Dendritic cell treated with granulocyte-macrophage colony-stimulating factor and Interleukin-4, amounts not matched to agents 40 ng/mL and 50 ng/mL, for 4 days (primary cell): ENCODE results near the gene IQSEC1.

ENCODE experiments used
- H3K27ac Mint-ChIP-seq: one replicate; pipeline ENCODE4 v1.8.0; 2022; ENCODE audit warnings: mild to moderate bottlenecking, mixed read lengths
- H3K27me3 Mint-ChIP-seq: one replicate; pipeline ENCODE4 v1.8.0; 2022; ENCODE audit warnings: mild to moderate bottlenecking, mixed read lengths
- H3K36me3 Mint-ChIP-seq: one replicate; pipeline ENCODE4 v1.8.0; 2022; ENCODE audit warnings: low read depth, mixed read lengths
- H3K4me1 Mint-ChIP-seq: one replicate; pipeline ENCODE4 v1.8.0; 2022; ENCODE audit warnings: low read depth, mixed read lengths
- H3K4me3 Mint-ChIP-seq: one replicate; pipeline ENCODE4 v1.8.0; 2022; ENCODE audit warnings: mild to moderate bottlenecking, moderate library complexity, mixed read lengths
- H3K9me3 Mint-ChIP-seq: one replicate; pipeline ENCODE4 v1.8.0; 2022; ENCODE audit warnings: mixed read lengths
- intact Hi-C: fragments of 100-400 bp; cut with micrococcal nuclease; formaldehyde crosslinking; loops from one replicate; pipeline ENCODE4 v1.15.0; 2022

Gene IQSEC1

GRCh38 chr3:13075318-13075717, 2.1 kb upstream of the IQSEC1 start:
- Mint-ChIP-seq H3K9me3 (peaks cover 8% of the 10 kb centered on the region), H3K4me1 (peaks cover 32% of the 10 kb centered on the region), H3K27ac (no peak overlapping the region), H3K36me3 (no peaks in the 10 kb centered on the region), H3K27me3 (peaks cover 66% of the 10 kb centered on the region), H3K4me3 (no peak overlapping the region)
- intact Hi-C loops, result no loop called here

GRCh38 chr3:13074006-13074375, 762 bp upstream of the IQSEC1 start:
- Mint-ChIP-seq H3K4me3 (no peak overlapping the region), H3K9me3 (peaks cover 8% of the 10 kb centered on the region), H3K27me3 (peaks cover 63% of the 10 kb centered on the region), H3K27ac (no peak overlapping the region), H3K4me1 (peaks cover 43% of the 10 kb centered on the region), H3K36me3 (no peaks in the 10 kb centered on the region)
- intact Hi-C loops, result no loop called here

GRCh38 chr3:13072600-13073325, 466 bp downstream of the IQSEC1 start:
- intact Hi-C loops, result no loop called here
- no peaks in the 10 kb centered on the region for H3K36me3 Mint-ChIP-seq
- peaks cover 8% of the 10 kb centered on the region for H3K9me3 Mint-ChIP-seq
- peaks cover 57% of the 10 kb centered on the region for H3K27me3 Mint-ChIP-seq
- H3K4me1 Mint-ChIP-seq, result peaks cover 50% of the 10 kb centered on the region
- H3K4me3 Mint-ChIP-seq, result no peak overlapping the region
- no peak overlapping the region for H3K27ac Mint-ChIP-seq

- Mint-ChIP-seq H3K36me3 (no peaks in the 10 kb centered on the region), H3K27ac (no peak overlapping the region), H3K4me1 (peaks cover 50% of the 10 kb centered on the region), H3K27me3 (peaks cover 52% of the 10 kb centered on the region), H3K4me3 (no peak overlapping the region), H3K9me3 (peaks cover 8% of the 10 kb centered on the region)
- intact Hi-C loops, result no loop called here
Measured at GRCh38 chr3:13072239-13072599, 1.0 kb downstream of the IQSEC1 start.

GRCh38 chr3:13071695-13072094, 1.5 kb downstream of the IQSEC1 start:
- H3K36me3 Mint-ChIP-seq, result no peaks in the 10 kb centered on the region
- no peak overlapping the region for H3K4me3 Mint-ChIP-seq
- H3K27me3 Mint-ChIP-seq, result peaks cover 53% of the 10 kb centered on the region
- H3K4me1 Mint-ChIP-seq, result peaks cover 54% of the 10 kb centered on the region
- H3K27ac Mint-ChIP-seq, result no peak overlapping the region
- intact Hi-C loops, result no loop called here
- H3K9me3 Mint-ChIP-seq, result peaks cover 8% of the 10 kb centered on the region

- no peak overlapping the region for H3K4me3 Mint-ChIP-seq
- intact Hi-C loops, result no loop called here
- H3K36me3 Mint-ChIP-seq, result no peaks in the 10 kb centered on the region
- H3K27ac Mint-ChIP-seq, result no peak overlapping the region
- peaks cover 58% of the 10 kb centered on the region for H3K4me1 Mint-ChIP-seq
- peaks cover 8% of the 10 kb centered on the region for H3K9me3 Mint-ChIP-seq
- peaks cover 58% of the 10 kb centered on the region for H3K27me3 Mint-ChIP-seq
Measured at GRCh38 chr3:13070391-13071070, 2.7 kb downstream of the IQSEC1 start.

GRCh38 chr3:13069495-13069894, 3.7 kb downstream of the IQSEC1 start:
- H3K27me3 Mint-ChIP-seq, result peaks cover 51% of the 10 kb centered on the region
- intact Hi-C loops, result no loop called here

GRCh38 chr3:13068269-13069010, 4.8 kb downstream of the IQSEC1 start:
- no peaks in the 10 kb centered on the region for H3K9me3 Mint-ChIP-seq
- H3K36me3 Mint-ChIP-seq, result no peaks in the 10 kb centered on the region
- peak overlapping the region; percentile 15 for H3K27ac Mint-ChIP-seq
- H3K4me3 Mint-ChIP-seq, result no peak overlapping the region
- peaks cover 41% of the 10 kb centered on the region for H3K27me3 Mint-ChIP-seq
- peaks cover 40% of the 10 kb centered on the region for H3K4me1 Mint-ChIP-seq
- intact Hi-C loops, result no loop called here

More at GRCh38 chr3:13069495-13069894, 3.7 kb downstream of the IQSEC1 start:
- Mint-ChIP-seq H3K4me3 (no peak overlapping the region), H3K36me3 (no peaks in the 10 kb centered on the region), H3K4me1 (peaks cover 50% of the 10 kb centered on the region), H3K27ac (no peak overlapping the region), H3K9me3 (peaks cover 8% of the 10 kb centered on the region)

- Mint-ChIP-seq H3K4me3 (no peak overlapping the region), H3K27ac (no peak overlapping the region), H3K9me3 (no peaks in the 10 kb centered on the region), H3K4me1 (peaks cover 35% of the 10 kb centered on the region), H3K36me3 (no peaks in the 10 kb centered on the region), H3K27me3 (peaks cover 36% of the 10 kb centered on the region)
- intact Hi-C loops, result no loop called here
Measured at GRCh38 chr3:13067778-13068177, 5.5 kb downstream of the IQSEC1 start.

- H3K4me3 Mint-ChIP-seq, result no peak overlapping the region
- H3K4me1 Mint-ChIP-seq, result peaks cover 33% of the 10 kb centered on the region
- intact Hi-C loops, result no loop called here
- H3K9me3 Mint-ChIP-seq, result no peaks in the 10 kb centered on the region
- no peak overlapping the region for H3K27ac Mint-ChIP-seq
- H3K36me3 Mint-ChIP-seq, result no peaks in the 10 kb centered on the region
- H3K27me3 Mint-ChIP-seq, result peaks cover 30% of the 10 kb centered on the region
Measured at GRCh38 chr3:13066834-13067233, 6.4 kb downstream of the IQSEC1 start.

GRCh38 chr3:13066236-13066635, 7.0 kb downstream of the IQSEC1 start:
- no peak overlapping the region for H3K4me3 Mint-ChIP-seq
- intact Hi-C loops, result no loop called here
- no peak overlapping the region for H3K27ac Mint-ChIP-seq
- H3K9me3 Mint-ChIP-seq, result no peaks in the 10 kb centered on the region
- H3K36me3 Mint-ChIP-seq, result no peaks in the 10 kb centered on the region
- H3K4me1 Mint-ChIP-seq, result peaks cover 33% of the 10 kb centered on the region
- H3K27me3 Mint-ChIP-seq, result peaks cover 24% of the 10 kb centered on the region

GRCh38 chr3:13065727-13066126, 7.5 kb downstream of the IQSEC1 start:
- H3K27me3 Mint-ChIP-seq, result peaks cover 22% of the 10 kb centered on the region

GRCh38 chr3:13064964-13065363, 8.3 kb downstream of the IQSEC1 start:
- intact Hi-C loops, result no loop called here
- Mint-ChIP-seq H3K9me3 (no peaks in the 10 kb centered on the region), H3K36me3 (no peaks in the 10 kb centered on the region), H3K4me1 (peaks cover 32% of the 10 kb centered on the region), H3K27ac (no peak overlapping the region), H3K4me3 (no peak overlapping the region), H3K27me3 (peaks cover 23% of the 10 kb centered on the region)

More at GRCh38 chr3:13065727-13066126, 7.5 kb downstream of the IQSEC1 start:
- Mint-ChIP-seq H3K9me3 (no peaks in the 10 kb centered on the region), H3K27ac (no peak overlapping the region), H3K4me1 (peaks cover 33% of the 10 kb centered on the region), H3K36me3 (no peaks in the 10 kb centered on the region), H3K4me3 (no peak overlapping the region)
- intact Hi-C loops, result no loop called here

GRCh38 chr3:13064159-13064868, 8.9 kb downstream of the IQSEC1 start:
- Mint-ChIP-seq H3K4me3 (no peak overlapping the region), H3K27me3 (peaks cover 24% of the 10 kb centered on the region), H3K36me3 (no peaks in the 10 kb centered on the region), H3K9me3 (no peaks in the 10 kb centered on the region), H3K4me1 (peaks cover 26% of the 10 kb centered on the region), H3K27ac (no peak overlapping the region)
- intact Hi-C loops, result no loop called here
